Measurements from ENCODE around the gene DEFB123.

GRCh38 chr20:31415653-31416052 lies 24.8 kb upstream of the DEFB123 start:
- TF ChIP-seq CTCF (conservative IDR thresholded peaks at IDR 0.05; ENCODE audit: low read length): no peak
- no peak for TF ChIP-seq EZH2phosphoT487 (IDR thresholded peaks at IDR 0.05; ENCODE audit: borderline replicate concordance, low read depth, low read length)

Data from OCI-LY7 (cell line).